ENCODE data around the gene AADACL3. TPM values are rescaled to one million over a fixed set of nuclear protein-coding genes. Genes with fewer than 3 reads are reported as not detected.

Gene AADACL3
- total and polyA plus RNA-seq, 3 donors from 2014 or later, result not detected

- WGBS, 2 donors, result 75 to 88% methylated on average over 1 to 2 of the region's 2 CpGs
- Histone ChIP-seq H3K4me3 (no peak overlapping the region), H3K27me3 (no peaks in the 10 kb centered on the region), H3K9me3 (no peaks in the 10 kb centered on the region), H3K4me1 (no peaks in the 10 kb centered on the region), H3K36me3 (ENCODE audit: low read depth, missing control alignments) (no peaks in the 10 kb centered on the region), H3K27ac (no peak overlapping the region)
- TF ChIP-seq CTCF (IDR thresholded peaks at IDR 0.05), result no peak
- TF ChIP-seq POLR2A (IDR thresholded peaks at IDR 0.05), result no peak
- DNase-seq, result no peak
- intact Hi-C loops (cut with DNase I; ENCODE audit: low total_unique reads), result no loop called here
Observed at GRCh38 chr1:12770620-12771019, 54.7 kb downstream of the AADACL3 start.

DNA sequence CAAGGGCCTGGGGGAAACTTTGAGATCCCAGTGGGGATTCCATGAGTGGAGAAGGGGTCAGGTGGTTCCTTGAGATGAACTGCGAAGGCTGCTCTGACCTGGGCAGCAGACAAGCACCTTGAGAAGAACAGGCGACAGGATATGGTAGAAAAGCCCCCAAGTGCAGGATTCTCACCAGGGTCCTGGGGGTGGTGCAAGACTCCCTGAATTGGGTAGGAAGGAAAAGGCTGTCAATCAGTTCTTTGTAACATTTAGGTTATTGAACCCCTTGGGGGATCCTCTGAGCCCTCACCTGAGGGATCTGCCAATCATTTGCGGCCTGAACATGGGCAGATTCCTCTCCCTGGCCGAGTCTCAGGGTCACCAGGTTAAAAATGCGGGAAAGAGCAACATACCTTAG lies 55.3 kb downstream of the AADACL3 start:
- Histone ChIP-seq H3K27me3 (no peaks in the 10 kb centered on the region), H3K9me3 (no peaks in the 10 kb centered on the region), H3K4me1 (no peaks in the 10 kb centered on the region), H3K36me3 (ENCODE audit: low read depth, missing control alignments) (no peaks in the 10 kb centered on the region), H3K27ac (no peak overlapping the region), H3K4me3 (no peak overlapping the region)
- no peak for TF ChIP-seq CTCF (IDR thresholded peaks at IDR 0.05)
- TF ChIP-seq POLR2A (IDR thresholded peaks at IDR 0.05), result no peak
- intact Hi-C loops (cut with DNase I; ENCODE audit: low total_unique reads), result no loop called here
- DNase-seq, result no peak
- WGBS, 2 donors, result 84 to 89% methylated on average over 5 of the region's 5 CpGs

GRCh38 chr1:12772520-12772919 lies 56.6 kb downstream of the AADACL3 start:
- Histone ChIP-seq H3K27ac (no peak overlapping the region), H3K9me3 (no peaks in the 10 kb centered on the region), H3K4me3 (no peak overlapping the region), H3K27me3 (no peaks in the 10 kb centered on the region), H3K36me3 (ENCODE audit: low read depth, missing control alignments) (no peaks in the 10 kb centered on the region), H3K4me1 (no peaks in the 10 kb centered on the region)
- TF ChIP-seq POLR2A (IDR thresholded peaks at IDR 0.05), result no peak
- no peak for TF ChIP-seq CTCF (IDR thresholded peaks at IDR 0.05)
- 92% methylated on average over 5 of the region's 5 CpGs for WGBS, 2 donors
- no peak for DNase-seq
- intact Hi-C loops (cut with DNase I; ENCODE audit: low total_unique reads), result no loop called here

DNA sequence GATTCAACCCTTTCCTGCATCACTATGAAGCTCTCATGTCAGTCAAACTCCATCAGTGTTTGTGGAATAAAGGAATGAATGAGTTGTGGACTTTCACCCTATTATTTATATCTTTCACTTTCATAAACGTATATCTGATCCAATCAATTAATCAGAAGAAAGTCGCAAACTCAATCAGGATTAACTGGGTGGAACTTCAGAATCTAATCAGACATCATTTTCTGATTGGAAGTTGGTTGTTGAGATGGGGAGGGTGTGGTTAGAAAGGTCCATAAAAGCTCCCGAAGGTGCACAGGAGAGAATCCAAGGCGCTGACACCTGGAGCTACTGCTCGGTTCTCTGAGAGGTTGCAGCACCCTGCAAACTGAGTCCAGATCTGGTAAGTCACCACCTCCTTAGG lies 57.5 kb downstream of the AADACL3 start, which contains the start of gene PRAMEF12:
TSS of gene PRAMEF12 (plus strand) at position 301 of the 400 bp plus-strand sequence. CDS start 1,130 bp downstream, outside the sequence.
- H3K27me3 ChIP-seq, result no peaks in the 10 kb centered on the region

More for the DNA sequence above, 57.5 kb downstream of the AADACL3 start, which contains the start of gene PRAMEF12:
- 87 to 94% methylated on average over 5 of the region's 5 CpGs for WGBS, 2 donors
- no peak for TF ChIP-seq POLR2A (IDR thresholded peaks at IDR 0.05)
- TF ChIP-seq CTCF (IDR thresholded peaks at IDR 0.05), result no peak
- DNase-seq, result no peak
- intact Hi-C loops (cut with DNase I; ENCODE audit: low total_unique reads), result no loop called here
- Histone ChIP-seq H3K4me1 (no peaks in the 10 kb centered on the region), H3K27ac (no peak within 1 kb of the TSS), H3K36me3 (ENCODE audit: low read depth, missing control alignments) (no peaks in the 10 kb centered on the region), H3K4me3 (no peak within 1 kb of the TSS), H3K9me3 (no peaks in the 10 kb centered on the region)

All from testis (tissue), 3 donors.